Lower lobe of right lung (tissue), 2 donors: ENCODE measurements around the gene KCNQ1. TPM values are rescaled to one million over a fixed set of nuclear protein-coding genes. Genes with fewer than 3 reads are reported as not detected.

Experiments used
- ATAC-seq, 2 donors: fragments of 200-7000 bp; cut with Tn5 transposase; one replicate each; pipeline ENCODE4 v1.9.1; 2020 to 2022; ENCODE audit warnings: mild to moderate bottlenecking in 2 of 2, moderate library complexity in 2 of 2
- DNase-seq: peaks from one replicate; pipeline ENCODE4 v3.0.0-alpha.2; 2020
- H3K27ac ChIP-seq: fragments of 200-600 bp; one replicate; pipeline ENCODE4 v1.8.0; 2022
- H3K27me3 ChIP-seq: fragments of 200-600 bp; one replicate; pipeline ENCODE4 v1.8.0; 2022; ENCODE audit warnings: low read depth
- H3K36me3 ChIP-seq: fragments of 200-600 bp; one replicate; pipeline ENCODE4 v1.8.0; 2022; ENCODE audit warnings: mild to moderate bottlenecking
- H3K4me1 ChIP-seq: fragments of 200-600 bp; one replicate; pipeline ENCODE4 v1.8.0; 2022
- H3K4me3 ChIP-seq: fragments of 200-600 bp; one replicate; pipeline ENCODE4 v1.8.0; 2022; ENCODE audit warnings: mild to moderate bottlenecking
- H3K9me3 ChIP-seq: fragments of 200-600 bp; one replicate; pipeline ENCODE4 v1.8.0; 2022
- CTCF ChIP-seq: fragments of 200-600 bp; IDR thresholded peaks from one replicate; pipeline ENCODE4 v1.8.0; 2022; ENCODE audit warnings: antibody characterized with exemption, mild to moderate bottlenecking
- intact Hi-C: fragments of 100-400 bp; cut with DNase I; formaldehyde crosslinking; loops from one replicate; pipeline ENCODE4 v1.11.0; 2022
- total RNA-seq: library from RNA; stranded (reverse); fragmentation: NEBNext Ultra II Directional; extraction: Animal tissue kit (Norgen Biotek cat#: 25700); gene quantifications from one replicate; pipeline ENCODE4 v1.2.1, GENCODE V29; 2021
- donor health status: DM: no; HTN: yes; CAD: no; lungs with severe emphysema.

The KCNQ1 gene
- total RNA-seq, 1 donor from 2014 or later: 51.0 TPM

DNA sequence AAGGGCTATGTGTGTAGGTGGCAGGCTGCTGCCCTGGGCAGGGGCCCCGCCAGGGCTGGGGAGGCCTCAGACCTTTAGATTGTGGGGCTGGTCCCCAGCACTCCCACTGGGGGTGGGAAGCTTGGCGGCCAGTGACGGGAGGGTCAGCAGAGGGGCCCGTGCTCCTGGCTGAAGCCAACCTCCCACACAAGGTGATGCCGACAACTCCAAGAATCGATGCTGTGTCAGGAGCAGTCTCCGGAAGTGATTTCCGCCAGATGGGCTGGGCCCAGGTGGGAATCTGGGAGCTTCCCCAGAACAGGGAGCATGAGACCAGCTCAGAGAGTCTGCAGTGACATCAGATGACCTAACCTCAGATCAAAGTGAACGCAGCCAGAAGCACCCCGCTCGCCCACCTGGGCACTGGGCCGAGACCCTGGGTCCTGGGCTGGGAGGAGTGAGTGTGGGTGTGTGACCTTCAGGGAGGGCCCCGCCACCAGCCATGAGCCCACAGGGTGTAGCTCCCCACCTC lies 8.2 kb upstream of the KCNQ1 start:
- H3K27ac ChIP-seq: no peak overlapping the region
- H3K9me3 ChIP-seq: no peaks in the 10 kb centered on the region
- DNase-seq: peak; percentile 30
- no peaks in the 10 kb centered on the region for H3K27me3 ChIP-seq
- H3K4me3 ChIP-seq: no peak overlapping the region
- no peaks in the 10 kb centered on the region for H3K4me1 ChIP-seq
- TF ChIP-seq CTCF: no peak
- no peak for ATAC-seq
- no peaks in the 10 kb centered on the region for H3K36me3 ChIP-seq
- intact Hi-C loops: no loop called here

DNA sequence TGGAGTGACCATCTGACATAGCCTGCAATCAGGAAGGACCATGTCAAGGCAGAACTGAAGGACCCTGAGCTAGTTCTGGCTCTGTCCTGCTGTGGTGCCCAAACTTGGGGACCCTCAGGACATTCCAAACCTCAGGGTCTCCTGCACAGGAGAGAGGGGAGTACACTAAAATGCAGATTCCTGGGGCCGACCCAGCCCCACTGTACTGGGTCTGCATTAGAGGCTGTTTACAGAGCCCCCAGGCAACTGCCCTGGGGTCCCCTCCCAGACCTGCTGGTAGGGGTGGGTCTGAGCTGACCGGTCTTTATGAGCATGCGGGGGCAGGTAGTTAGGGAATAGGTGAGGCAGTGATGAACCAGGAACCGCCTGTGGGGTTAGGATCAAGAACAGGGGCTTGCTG lies 7.3 kb upstream of the KCNQ1 start:
- H3K27me3 ChIP-seq: no peaks in the 10 kb centered on the region
- intact Hi-C loops: no loop called here
- H3K4me3 ChIP-seq: no peak overlapping the region
- H3K4me1 ChIP-seq: no peaks in the 10 kb centered on the region
- H3K36me3 ChIP-seq: no peaks in the 10 kb centered on the region
- H3K27ac ChIP-seq: no peak overlapping the region
- no peak for TF ChIP-seq CTCF
- H3K9me3 ChIP-seq: no peaks in the 10 kb centered on the region
- DNase-seq (no peak), ATAC-seq (no peak)

DNA sequence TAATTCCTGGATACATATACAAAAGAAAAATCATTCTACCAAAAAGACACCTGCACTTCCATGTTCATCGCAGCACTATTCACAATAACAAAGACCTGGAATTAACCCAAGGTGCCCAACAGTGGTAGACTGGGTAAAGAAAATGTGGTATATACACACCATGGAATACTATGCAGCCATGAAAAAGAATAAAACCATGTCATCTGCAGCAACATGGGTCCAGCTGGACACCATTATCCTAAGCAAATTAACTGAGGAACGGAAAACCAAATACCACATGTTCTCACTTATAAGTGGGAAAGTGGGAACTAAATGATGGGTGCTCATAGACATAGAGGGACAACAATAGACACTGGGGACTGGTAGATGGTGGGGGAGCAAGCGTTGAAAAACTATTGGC lies 5.0 kb upstream of the KCNQ1 start:
- H3K4me3 ChIP-seq: no peak overlapping the region
- ATAC-seq (no peak), DNase-seq (no peak)
- H3K27ac ChIP-seq: no peak overlapping the region
- H3K4me1 ChIP-seq: peaks cover 8% of the 10 kb centered on the region
- intact Hi-C loops: loop anchor here (10.0 kb wide), 1 partner anchor 455 kb away; no protein-coding TSS in a partner anchor
- H3K36me3 ChIP-seq: no peaks in the 10 kb centered on the region
- TF ChIP-seq CTCF: no peak
- H3K9me3 ChIP-seq: no peaks in the 10 kb centered on the region
- peaks cover 4% of the 10 kb centered on the region for H3K27me3 ChIP-seq

DNA sequence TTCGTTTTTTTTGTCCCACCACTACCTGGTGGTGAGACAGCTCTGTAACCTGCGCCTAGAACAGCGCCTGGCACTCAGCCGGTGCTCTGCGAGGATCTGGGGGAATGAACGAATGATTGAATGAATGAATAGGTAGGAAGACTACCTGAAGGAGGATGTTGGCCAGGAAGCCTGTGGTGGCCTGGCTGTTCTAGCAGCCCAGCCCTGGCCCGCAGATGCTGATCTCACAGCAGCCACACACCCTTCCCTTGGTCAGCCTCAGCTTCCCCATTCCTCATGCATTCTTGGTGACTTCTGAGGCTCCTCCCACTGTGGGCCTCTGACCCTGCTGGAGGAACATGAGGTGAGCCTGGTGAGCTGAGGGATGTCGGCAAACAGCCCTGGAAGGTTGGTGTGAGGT lies 4.2 kb upstream of the KCNQ1 start:
- no peak for ATAC-seq
- intact Hi-C loops: loop anchor here (10.0 kb wide), 1 partner anchor 454 kb away; no protein-coding TSS in a partner anchor
- Histone ChIP-seq H3K27ac (no peak overlapping the region), H3K4me1 (peaks cover 11% of the 10 kb centered on the region), H3K27me3 (peaks cover 4% of the 10 kb centered on the region), H3K4me3 (no peak overlapping the region), H3K36me3 (no peaks in the 10 kb centered on the region), H3K9me3 (no peaks in the 10 kb centered on the region)
- no peak for TF ChIP-seq CTCF
- peak; percentile 55 for DNase-seq

DNA sequence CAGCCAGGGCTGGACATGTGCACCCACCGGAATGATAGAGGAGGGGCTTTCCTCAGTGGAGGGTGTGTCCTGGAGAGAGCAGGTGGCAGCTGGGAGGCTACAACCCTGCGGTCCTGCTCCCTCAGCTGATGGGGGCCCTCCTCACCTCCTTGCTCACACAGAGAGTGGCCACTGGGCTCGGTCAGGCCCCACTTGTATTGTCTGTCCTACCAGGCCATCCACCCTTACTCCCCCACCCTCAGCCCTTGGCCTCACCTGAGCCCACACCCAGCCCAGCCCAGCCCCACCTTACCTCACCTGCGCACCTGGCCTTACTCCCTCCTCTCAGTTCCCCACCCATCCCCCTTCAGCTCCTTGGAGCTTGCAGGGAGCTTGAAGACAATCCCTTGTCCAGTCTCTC lies 3.6 kb upstream of the KCNQ1 start:
- DNase-seq: peak; percentile 40
- no peak for ATAC-seq

More for the DNA sequence above, 3.6 kb upstream of the KCNQ1 start:
- intact Hi-C loops: loop anchor here (10.0 kb wide), 1 partner anchor 454 kb away; no protein-coding TSS in a partner anchor
- peaks cover 16% of the 10 kb centered on the region for H3K4me1 ChIP-seq
- no peak for TF ChIP-seq CTCF
- H3K9me3 ChIP-seq: no peaks in the 10 kb centered on the region
- no peak overlapping the region for H3K27ac ChIP-seq
- no peak overlapping the region for H3K4me3 ChIP-seq
- no peaks in the 10 kb centered on the region for H3K36me3 ChIP-seq
- H3K27me3 ChIP-seq: peaks cover 4% of the 10 kb centered on the region
